Activated T-cell treated with anti-CD3 and anti-CD28 coated beads, Interleukin-2, amount 50 U/mL, for 1 hour (primary cell): ENCODE data around the gene KCNQ1.

Experiments used
- DNase-seq: peaks from one replicate; pipeline ENCODE4 v3.0.0-alpha.2; 2020

The KCNQ1 gene

GRCh38 chr11:2804701-2805387, 360.0 kb downstream of the KCNQ1 start:
- peak; percentile 9 for DNase-seq

DNA sequence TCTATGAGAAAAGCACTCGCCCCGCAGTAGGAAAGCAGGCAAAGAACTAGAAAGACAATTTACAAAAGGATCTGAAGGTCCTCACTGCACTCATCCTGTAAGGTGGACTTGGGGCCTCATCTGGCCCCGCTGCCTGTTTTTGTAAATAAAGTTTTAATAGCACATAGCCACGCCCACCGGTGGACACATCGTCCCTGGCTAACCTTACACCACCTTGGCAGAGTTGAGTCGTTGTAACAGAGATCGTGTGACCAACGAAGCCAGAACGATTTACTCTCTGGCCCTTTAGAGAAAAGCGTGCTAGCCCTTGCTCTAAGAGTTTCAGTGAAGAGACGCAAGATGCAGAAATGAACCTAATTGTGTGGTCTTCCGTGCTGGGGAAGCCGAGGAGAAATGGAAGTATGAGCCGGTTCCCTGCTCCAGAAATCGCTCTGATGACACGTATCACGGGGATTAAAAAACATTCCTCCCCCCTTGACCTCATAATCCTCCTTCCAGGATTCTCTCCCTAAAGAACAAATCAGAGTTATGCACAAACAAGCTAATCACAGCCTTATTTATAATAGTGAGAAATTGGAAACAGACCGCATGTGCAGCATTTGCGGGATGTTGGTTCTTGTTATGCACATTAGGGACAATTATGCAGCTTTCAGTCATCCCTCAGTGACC, 360.7 kb downstream of the KCNQ1 start:
- DNase-seq: no peak

- peak; percentile 11 for DNase-seq
Measured at GRCh38 chr11:2806351-2807024, 361.7 kb downstream of the KCNQ1 start.

- no peak for DNase-seq
Measured at GRCh38 chr11:2807025-2807681, 362.3 kb downstream of the KCNQ1 start.

DNA sequence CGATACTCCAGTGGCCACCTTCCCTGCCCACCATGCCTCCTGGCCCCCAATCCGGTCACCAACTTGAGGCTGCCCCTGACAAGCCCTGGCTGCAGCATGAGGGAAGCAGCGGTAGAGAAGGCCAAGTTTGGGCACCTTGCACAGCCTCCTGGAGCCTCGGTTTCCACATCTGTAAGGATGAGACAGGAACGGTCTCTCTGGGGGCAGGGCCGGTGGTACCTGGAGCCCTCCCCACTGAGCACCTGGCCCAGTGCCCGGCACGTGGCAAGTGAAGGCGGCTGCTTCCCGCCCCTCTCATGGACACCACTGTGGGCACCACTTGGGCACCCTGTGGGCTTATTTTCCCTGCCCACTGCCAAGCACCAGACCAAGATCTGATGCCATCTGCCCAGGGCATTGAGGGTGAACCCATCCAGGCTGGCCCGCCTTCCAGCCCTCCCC, 363.0 kb downstream of the KCNQ1 start:
- DNase-seq: peak; percentile 11

DNA sequence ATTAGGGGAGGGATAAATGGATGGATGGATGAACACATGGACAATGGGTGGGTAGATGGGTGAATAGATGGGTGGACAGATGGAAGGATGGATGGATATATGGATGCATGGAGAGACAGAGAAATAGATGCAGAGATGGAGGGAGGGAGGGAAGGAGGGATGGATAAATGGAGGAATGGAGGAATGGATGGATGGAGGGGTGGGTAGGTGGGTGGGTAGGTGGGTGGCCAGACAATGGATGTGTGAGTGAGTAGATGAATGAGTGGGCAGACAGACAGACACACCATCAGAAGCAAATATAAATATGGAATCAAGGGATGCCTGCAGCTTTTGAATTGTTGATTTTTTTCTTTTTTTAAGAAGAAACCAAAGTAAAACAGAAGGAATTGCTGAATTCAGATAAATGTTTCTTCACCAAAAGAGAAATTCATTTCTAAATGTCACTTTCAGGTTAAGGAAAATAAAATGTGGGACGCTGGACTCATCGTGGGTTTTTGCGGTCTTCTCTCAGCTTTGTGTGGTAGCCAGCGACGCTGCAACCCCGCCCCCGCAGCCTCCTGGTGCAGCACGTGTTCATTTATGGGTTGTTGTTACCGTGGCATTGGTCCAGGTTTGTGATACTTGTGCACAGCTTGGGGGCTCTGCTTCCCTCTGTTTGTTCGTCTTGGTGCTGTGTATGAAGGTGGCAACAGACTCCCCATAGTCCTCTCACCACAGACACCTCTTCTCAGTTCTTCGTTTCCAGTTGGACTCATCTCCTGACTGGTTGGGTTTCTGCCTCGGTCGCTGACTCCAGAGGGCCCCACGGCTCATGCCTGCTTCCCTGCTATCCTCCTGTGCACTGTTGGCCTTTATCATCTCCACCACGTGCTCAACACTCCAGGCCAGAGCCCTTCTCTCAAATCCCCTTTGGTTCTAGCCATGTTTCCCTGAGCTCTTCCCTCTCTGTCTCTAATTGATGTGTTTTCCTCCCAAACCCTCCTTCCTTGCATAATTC, 364.3 kb downstream of the KCNQ1 start:
- peak; percentile 14 for DNase-seq

DNA sequence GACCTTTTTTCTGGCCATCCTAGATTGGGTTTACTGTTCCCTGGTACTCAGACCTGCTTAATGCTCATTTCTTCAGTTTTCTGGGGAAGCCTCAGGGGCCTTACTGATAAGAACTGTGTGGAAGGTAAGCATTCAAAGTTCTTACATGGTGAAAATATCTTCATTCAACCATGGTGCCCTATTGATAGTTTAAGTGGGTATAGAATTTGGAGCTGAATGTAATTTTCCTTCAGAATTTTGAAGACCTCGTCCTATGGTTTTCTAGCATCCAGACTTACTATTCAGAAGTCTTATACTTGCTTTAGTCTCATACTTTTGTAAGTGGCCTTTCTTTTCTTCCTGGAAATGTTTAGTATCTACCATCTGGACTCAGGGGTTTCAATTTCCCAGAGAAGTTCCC, 365.0 kb downstream of the KCNQ1 start:
- DNase-seq: no peak

DNA sequence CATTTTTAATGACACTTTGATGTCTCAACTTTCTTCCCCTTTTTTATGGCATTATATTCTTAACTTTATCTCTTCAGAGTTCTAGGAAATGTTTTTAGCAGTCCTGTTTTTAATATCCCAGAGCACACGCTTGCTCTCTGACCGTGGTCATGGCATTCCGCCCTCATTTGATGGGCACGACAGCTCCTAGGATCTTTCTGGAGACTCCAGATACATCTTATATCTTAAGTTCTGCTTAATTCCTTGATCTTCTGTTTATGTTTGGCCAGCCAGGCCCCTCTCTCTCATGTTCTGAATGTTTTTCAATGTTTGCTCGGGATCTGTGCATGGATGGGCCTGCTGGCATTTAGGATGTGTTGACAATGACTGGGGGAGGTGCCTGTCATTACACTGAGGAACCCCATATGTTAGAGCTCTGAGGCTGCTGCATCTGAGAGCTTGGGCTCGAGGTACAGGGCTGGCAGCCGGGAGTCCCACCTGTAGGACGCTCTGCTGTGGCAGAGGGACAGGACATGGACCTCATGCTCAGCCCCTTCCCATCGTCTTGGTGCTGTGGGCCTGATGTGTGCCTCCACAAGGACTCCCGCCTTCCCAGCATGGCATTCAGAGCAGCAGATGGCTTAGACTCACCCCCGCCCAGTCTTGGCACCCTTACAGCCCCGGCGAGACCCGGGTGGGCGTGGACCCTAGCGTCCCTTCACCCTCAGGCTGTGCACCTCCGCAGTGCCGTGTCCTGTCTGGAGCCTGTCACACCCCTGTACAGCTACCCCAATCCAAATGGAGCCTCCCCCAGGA, 365.8 kb downstream of the KCNQ1 start:
- DNase-seq: no peak

- DNase-seq: no peak
Measured at GRCh38 chr11:2811206-2812091, 366.6 kb downstream of the KCNQ1 start.

DNA sequence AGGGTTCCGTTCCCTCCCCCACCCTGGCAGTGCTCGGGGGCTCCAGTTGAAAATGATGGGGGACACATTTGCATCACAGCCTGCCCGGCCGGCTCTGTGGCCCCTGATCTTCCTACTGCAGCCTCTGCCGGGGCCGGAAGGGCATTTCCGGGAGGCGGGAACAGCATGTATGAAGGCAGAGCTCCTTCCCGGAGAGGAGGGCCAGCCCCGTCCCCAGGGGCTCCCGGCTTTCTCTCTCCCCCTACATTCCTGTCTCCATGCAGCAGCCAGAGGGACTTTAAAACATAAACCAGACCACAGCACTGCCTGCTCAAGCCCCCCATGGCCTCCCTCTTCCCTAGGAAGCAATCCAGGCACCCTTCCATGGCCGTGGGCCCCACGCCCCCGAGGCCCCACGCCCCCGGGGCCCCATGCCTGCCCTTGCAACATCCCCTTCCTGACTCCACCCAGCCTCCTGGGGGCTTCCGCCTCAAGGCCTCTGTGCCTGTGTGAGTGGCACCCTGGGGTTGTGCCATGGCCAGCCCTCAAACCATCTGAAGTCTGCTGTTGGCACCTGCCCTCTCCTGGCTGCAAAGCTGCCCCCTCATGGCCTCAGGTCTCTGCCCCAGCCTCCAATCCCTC, 367.7 kb downstream of the KCNQ1 start:
- DNase-seq: no peak

- DNase-seq: no peak
Measured at GRCh38 chr11:2813141-2813908, 368.5 kb downstream of the KCNQ1 start.

DNA sequence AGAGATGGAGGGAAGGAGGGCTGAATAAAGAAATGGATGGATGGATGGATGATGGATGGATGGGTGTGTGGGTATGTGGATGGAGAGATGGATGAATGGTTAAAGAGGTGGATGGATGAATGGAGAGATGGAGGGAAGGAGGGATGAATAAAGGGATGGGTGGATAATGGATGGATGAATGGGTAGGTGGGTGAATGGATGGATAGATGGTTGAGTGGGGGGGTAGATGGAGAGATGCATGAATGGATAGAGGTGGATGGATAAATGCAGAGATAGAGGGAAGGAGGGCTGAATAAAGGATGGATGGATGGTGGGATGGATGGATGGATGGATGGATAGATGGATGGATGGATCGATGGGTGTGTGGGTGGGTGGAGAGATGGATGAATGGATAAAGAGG, 369.2 kb downstream of the KCNQ1 start:
- no peak for DNase-seq

- DNase-seq: no peak
Measured at GRCh38 chr11:2814751-2815150, 369.9 kb downstream of the KCNQ1 start.

DNA sequence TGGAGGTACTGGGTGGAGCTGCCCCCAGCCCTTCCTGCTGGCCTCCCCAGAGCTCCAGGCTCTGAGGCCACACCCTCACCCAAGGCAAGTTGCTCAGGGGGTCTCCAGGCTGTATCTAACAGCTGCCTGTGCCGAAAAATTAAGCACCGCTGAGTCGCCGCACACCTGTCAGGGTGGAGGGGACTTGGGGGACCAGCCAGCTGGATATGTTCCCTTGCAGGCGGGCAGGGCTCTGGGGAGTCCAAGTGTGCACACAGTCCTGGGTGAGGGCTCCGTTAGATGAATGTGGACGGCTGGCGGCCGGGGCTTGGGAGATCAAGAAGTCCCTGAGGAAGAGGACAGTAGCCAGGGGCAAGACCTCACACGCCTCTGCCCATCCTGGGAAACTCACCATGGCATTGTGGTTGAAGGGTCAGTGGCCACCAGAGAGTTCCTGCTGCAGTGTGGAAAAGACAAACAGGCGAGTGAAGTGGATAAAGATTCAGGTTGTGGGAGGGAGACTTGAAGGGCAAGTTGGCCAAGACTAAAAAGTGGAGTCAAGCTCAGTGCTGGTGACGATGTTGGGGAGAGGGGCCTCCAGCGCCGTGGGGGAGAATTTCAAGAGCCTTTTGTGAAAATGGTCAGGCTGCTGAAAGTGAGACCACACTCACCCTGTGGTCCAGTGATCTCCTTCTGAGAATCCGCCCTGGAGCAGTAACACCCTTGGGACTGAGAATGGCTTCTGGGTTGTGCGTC, 371.1 kb downstream of the KCNQ1 start:
- DNase-seq: no peak

DNA sequence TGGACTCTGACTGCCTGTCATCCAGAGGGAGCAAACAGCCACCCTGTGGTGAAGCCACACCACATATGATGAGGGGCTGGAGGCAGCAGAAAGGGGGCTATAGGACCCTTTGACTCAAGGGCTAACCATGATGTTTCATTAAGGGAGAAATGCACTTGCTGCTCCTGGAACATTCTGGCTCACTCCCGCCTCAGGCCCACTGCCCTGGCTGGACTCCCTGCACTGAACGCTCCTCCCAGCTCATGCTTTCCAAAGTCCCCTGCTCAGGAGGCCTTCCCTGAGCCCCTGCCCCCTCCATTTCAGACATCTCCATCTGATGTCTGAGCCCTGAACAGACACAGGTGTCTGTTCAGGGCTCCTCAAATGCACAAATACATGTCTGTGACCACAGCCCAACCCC, 371.7 kb downstream of the KCNQ1 start:
- no peak for DNase-seq

DNA sequence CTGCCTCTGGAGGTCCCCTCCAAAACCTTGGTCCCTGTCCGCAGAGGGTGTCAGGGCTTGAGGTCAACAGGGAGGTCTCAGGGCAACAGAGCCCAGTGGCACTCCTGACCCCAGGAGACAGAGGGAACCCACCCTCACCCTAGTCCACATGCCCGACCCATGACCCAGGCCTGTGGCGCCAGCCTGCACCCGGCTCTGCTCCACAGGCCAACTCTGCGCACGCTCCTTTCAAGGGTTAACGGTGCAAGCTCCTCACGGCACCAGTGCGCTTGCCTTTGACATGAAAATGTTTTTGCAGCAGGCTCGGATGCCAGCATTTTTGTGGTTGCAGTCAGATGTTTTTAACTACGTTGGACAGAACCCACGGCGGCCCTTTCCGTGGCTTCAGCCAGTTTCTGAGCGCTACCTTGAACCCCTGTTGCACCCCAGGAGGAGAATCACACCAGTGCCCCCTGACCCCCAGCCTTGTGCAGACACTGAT, 372.2 kb downstream of the KCNQ1 start:
- DNase-seq: no peak

DNA sequence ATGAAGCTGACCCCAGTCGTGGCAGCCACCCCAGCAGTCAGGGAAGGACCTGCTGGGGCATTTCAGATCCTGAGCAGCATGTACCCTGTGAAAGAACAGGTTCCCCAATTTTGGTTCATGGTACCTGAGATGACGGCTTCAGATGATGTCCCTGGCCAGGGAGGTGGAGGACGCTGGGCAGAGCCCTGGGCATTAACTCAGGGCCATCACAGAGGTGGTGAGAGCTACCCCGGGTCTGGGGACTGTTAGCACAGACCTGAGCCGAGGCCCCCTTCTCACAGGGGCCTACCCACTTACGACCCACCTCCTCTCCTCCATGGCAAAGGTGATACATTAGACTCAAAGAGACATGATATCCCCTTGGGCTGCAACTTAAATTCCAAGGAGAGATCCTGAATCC, 372.6 kb downstream of the KCNQ1 start:
- DNase-seq: no peak

GRCh38 chr11:2818021-2818420, 373.2 kb downstream of the KCNQ1 start:
- DNase-seq: no peak
